Smooth muscle cell (in vitro differentiated cells): ENCODE results near the gene ECM2. TPM values are rescaled to one million over a fixed set of nuclear protein-coding genes. Genes with fewer than 3 reads are reported as not detected.

ENCODE experiments used
- DNase-seq: peaks from one replicate; lab custom pipeline; 2025; ENCODE audit not compliant: unreplicated experiment; lab: John Stamatoyannopoulos, UW
- H2AFZ ChIP-seq: fragments of 200-600 bp; sonication (generic); 2 replicates; pipeline ENCODE4 v1.6.0; 2016; ENCODE audit warnings: antibody characterized with exemption, low read depth, mild to moderate bottlenecking
- H3F3A ChIP-seq: fragments of 200-600 bp; sonication (generic); 2 replicates; pipeline ENCODE4 v1.6.0; 2017; ENCODE audit warnings: antibody characterized with exemption, low read depth
- H3K27ac ChIP-seq: fragments of 200-600 bp; sonication (generic); 2 replicates; pipeline ENCODE4 v1.5.1; 2016; ENCODE audit warnings: low read depth, mild to moderate bottlenecking
- H3K27me3 ChIP-seq: fragments of 200-600 bp; sonication (generic); 2 replicates; pipeline ENCODE4 v1.6.1; 2016; ENCODE audit warnings: low read depth, mild to moderate bottlenecking
- H3K36me3 ChIP-seq: fragments of 200-600 bp; sonication (generic); 2 replicates; pipeline ENCODE4 v1.5.1; 2016; ENCODE audit warnings: low read depth
- H3K4me1 ChIP-seq: fragments of 200-600 bp; sonication (generic); 2 replicates; pipeline ENCODE4 v1.5.1; 2016; ENCODE audit warnings: low read depth
- H3K4me2 ChIP-seq: fragments of 200-600 bp; sonication (generic); 2 replicates; pipeline ENCODE4 v1.6.0; 2016; ENCODE audit warnings: mild to moderate bottlenecking
- H3K4me3 ChIP-seq: fragments of 200-600 bp; sonication (generic); 2 replicates; pipeline ENCODE4 v1.5.1; 2016; ENCODE audit warnings: mild to moderate bottlenecking
- H3K79me2 ChIP-seq: fragments of 200-600 bp; sonication (generic); 2 replicates; pipeline ENCODE4 v1.6.0; 2016; ENCODE audit warnings: low read depth, mild to moderate bottlenecking
- H3K9ac ChIP-seq: fragments of 200-600 bp; sonication (generic); 2 replicates; pipeline ENCODE4 v1.6.0; 2016; ENCODE audit warnings: low read depth
- H3K9me3 ChIP-seq: fragments of 200-600 bp; sonication (generic); replicated peaks from 2 replicates; pipeline ENCODE4 v1.5.1; 2016; ENCODE audit warnings: low read depth
- H4K20me1 ChIP-seq: fragments of 200-600 bp; sonication (generic); 2 replicates; pipeline ENCODE4 v1.6.0; 2016; ENCODE audit warnings: low read depth
- WGBS: methylation state at CpG from one replicate; pipeline ENCODE4 v1.1.7; 2016; ENCODE audit warnings: low lambda C conversion rate; 5-methylcytosine and 5-hydroxymethylcytosine counted together
- polyA plus RNA-seq: library from polyadenylated mRNA; unstranded; fragments of >200 nt; fragmentation: Nextera tagmentation; extraction: Ambion mirVana; gene quantifications from 2 replicates; pipeline ENCODE4 v1.2.1, GENCODE V29; 2016
- total RNA-seq: library from RNA; depleted of rRNA; stranded (reverse); fragments of >200 nt; gene quantifications from 2 replicates; pipeline ENCODE4 v1.2.3, GENCODE V29; 2014
- TF ChIP-seq, protein P1 (sequence below): fragments of 200-600 bp; sonication (generic); IDR thresholded peaks from 2 replicates; pipeline ENCODE4 v1.5.1; 2017; ENCODE audit warnings: borderline replicate concordance, mild to moderate bottlenecking, antibody characterized with exemption; ENCODE audit not compliant: insufficient read depth, poor library complexity, severe bottlenecking

ECM2 gene
- total and polyA plus RNA-seq, 2 experiments from 2014 or later, result 0.27 to 0.37 TPM

DNA sequence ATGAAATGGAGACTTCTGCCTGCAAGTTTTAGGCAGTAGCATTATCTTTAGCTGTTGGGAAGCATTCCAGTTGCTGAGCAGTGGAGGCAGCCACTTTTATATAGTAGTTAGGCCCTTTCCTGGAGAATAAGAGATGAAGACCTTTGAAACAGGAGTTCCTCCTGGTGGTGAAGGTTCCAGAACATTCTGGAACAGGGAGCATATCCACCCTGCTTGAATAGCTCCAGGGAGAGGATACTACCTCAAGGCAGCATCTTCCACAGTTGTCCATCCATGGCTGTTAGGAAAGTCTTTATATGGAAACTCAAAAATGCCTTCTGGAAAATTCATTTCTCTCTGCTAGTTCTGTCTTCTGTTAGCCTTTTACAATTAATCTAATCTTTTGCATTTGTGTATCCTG is 56.4 kb downstream of the ECM2 start:
- Histone ChIP-seq H3K79me2 (peaks cover 7% of the 10 kb centered on the region), H3K27me3 (no peaks in the 10 kb centered on the region), H2AFZ (peak overlapping the region; percentile 89), H3K4me3 (no peak overlapping the region), H3K9me3 (no peaks in the 10 kb centered on the region), H3K4me1 (peaks cover 21% of the 10 kb centered on the region), H3F3A (peaks cover 17% of the 10 kb centered on the region), H3K9ac (no peak overlapping the region), H3K4me2 (peak overlapping the region; percentile 79), H3K27ac (peak overlapping the region; percentile 70), H4K20me1 (no peaks in the 10 kb centered on the region), H3K36me3 (no peaks in the 10 kb centered on the region)
- DNase-seq, result no peak
- TF ChIP-seq, protein P1, sequence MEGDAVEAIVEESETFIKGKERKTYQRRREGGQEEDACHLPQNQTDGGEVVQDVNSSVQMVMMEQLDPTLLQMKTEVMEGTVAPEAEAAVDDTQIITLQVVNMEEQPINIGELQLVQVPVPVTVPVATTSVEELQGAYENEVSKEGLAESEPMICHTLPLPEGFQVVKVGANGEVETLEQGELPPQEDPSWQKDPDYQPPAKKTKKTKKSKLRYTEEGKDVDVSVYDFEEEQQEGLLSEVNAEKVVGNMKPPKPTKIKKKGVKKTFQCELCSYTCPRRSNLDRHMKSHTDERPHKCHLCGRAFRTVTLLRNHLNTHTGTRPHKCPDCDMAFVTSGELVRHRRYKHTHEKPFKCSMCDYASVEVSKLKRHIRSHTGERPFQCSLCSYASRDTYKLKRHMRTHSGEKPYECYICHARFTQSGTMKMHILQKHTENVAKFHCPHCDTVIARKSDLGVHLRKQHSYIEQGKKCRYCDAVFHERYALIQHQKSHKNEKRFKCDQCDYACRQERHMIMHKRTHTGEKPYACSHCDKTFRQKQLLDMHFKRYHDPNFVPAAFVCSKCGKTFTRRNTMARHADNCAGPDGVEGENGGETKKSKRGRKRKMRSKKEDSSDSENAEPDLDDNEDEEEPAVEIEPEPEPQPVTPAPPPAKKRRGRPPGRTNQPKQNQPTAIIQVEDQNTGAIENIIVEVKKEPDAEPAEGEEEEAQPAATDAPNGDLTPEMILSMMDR, result no peak

DNA sequence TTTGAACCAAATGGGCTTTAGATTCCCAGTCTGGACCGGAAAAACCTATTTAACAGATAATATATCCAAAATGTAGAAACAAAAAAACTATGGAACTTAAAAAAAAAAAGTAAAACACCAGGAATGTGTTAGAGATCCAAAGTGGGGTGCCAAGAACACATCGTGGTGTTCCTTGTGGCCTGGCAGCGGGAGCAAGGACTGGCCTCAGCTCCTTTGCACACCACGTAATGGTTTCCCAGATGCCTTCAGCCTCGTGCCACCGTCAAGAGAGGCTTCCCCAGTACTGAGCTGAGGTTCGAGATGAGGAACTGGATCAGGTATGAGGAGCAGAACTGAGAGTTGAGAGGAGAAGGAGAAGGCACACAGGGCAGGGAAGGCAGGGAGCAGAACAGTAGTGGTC is 57.0 kb downstream of the ECM2 start:
- TF ChIP-seq, protein P1, result no peak
- DNase-seq, result no peak
- Histone ChIP-seq H3F3A (peaks cover 17% of the 10 kb centered on the region), H3K4me2 (peak overlapping the region; percentile 79), H3K36me3 (no peaks in the 10 kb centered on the region), H3K4me1 (peaks cover 21% of the 10 kb centered on the region), H2AFZ (no peak overlapping the region), H3K9ac (no peak overlapping the region), H3K79me2 (peaks cover 10% of the 10 kb centered on the region), H3K4me3 (no peak overlapping the region), H3K27ac (peak overlapping the region; percentile 70), H3K9me3 (no peaks in the 10 kb centered on the region), H4K20me1 (no peaks in the 10 kb centered on the region), H3K27me3 (no peaks in the 10 kb centered on the region)
- 92% methylated on average over 7 of the region's 7 CpGs for WGBS

DNA sequence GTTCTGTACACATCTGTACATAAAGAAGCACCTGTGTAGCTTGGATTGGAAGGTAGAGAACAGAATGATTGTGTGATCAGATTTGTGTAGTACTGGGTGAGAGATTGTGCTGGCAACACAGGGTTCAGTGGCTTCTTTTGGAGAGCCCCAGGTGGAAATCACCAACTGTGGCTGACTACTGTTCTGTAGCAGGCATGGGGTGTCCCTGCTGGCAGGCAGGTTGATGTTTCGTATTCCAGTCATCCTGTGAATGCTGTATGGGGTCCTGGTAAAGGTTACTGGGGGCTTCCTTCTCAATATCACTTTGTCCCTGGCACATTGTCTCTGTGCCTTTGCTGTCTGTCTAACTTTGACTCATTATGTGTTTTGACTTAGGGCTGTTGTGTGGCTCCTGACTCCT is 58.8 kb downstream of the ECM2 start:
- H3K9me3 ChIP-seq, result no peaks in the 10 kb centered on the region
- H3K36me3 ChIP-seq, result no peaks in the 10 kb centered on the region
- H3F3A ChIP-seq, result peaks cover 17% of the 10 kb centered on the region
- no peak overlapping the region for H3K4me2 ChIP-seq
- TF ChIP-seq, protein P1, result no peak
- no peaks in the 10 kb centered on the region for H4K20me1 ChIP-seq
- H2AFZ ChIP-seq, result no peak overlapping the region
- peaks cover 21% of the 10 kb centered on the region for H3K4me1 ChIP-seq
- H3K27me3 ChIP-seq, result no peaks in the 10 kb centered on the region
- H3K27ac ChIP-seq, result no peak overlapping the region
- WGBS, result 100% methylated on average over 1 of the region's 1 CpG
- H3K9ac ChIP-seq, result no peak overlapping the region
- H3K4me3 ChIP-seq, result no peak overlapping the region
- peaks cover 10% of the 10 kb centered on the region for H3K79me2 ChIP-seq
- no peak for DNase-seq

DNA sequence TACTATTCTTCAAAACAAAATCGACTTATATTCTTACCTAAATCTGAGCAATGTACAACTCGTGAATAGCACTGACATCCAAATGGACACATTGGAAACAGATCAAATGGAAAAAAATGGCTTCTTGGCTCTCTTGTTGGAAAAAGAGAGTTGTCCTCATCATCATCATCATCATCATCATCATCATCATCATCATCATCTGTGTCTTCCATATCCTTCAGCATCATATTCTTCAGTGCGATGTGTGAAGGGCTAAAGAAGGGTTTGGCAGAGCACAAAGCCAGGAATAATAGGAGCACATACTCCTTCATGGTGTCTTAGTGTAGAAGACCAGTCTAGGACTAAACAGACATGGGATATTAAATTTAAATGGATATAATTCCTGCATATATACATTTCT is 61.2 kb downstream of the ECM2 start:
- no peak for DNase-seq
- Histone ChIP-seq H3K4me3 (no peak overlapping the region), H3K4me1 (peaks cover 3% of the 10 kb centered on the region), H3K9ac (no peak overlapping the region), H3K79me2 (peaks cover 10% of the 10 kb centered on the region), H3K27me3 (no peaks in the 10 kb centered on the region), H3K4me2 (no peak overlapping the region), H2AFZ (no peak overlapping the region), H4K20me1 (no peaks in the 10 kb centered on the region), H3K36me3 (no peaks in the 10 kb centered on the region), H3F3A (peaks cover 10% of the 10 kb centered on the region), H3K9me3 (no peaks in the 10 kb centered on the region), H3K27ac (no peak overlapping the region)
- TF ChIP-seq, protein P1, result no peak
- WGBS, result 96% methylated on average over 3 of the region's 3 CpGs
